ENCODE results near the gene ETF1. TPM values are rescaled to one million over a fixed set of nuclear protein-coding genes. Genes with fewer than 3 reads are reported as not detected.

ETF1 gene
- total RNA-seq, 2 donors from 2014 or later = 106 to 111 TPM

- H3K4me1 Mint-ChIP-seq (ENCODE audit: low read depth) = peaks cover 65% of the 10 kb centered on the region
- peaks cover 27 to 44% of the 10 kb centered on the region in 2 donors for H3K36me3 Mint-ChIP-seq (ENCODE audit: insufficient read depth in 2 of 2)
Measured at GRCh38 chr5:138573223-138573622, 30.2 kb upstream of the ETF1 start.

GRCh38 chr5:138570871-138571270 lies 27.8 kb upstream of the ETF1 start:
- Mint-ChIP-seq H3K9me3 (peaks cover 0 to under 1% of the 10 kb centered on the region in 2 donors), H3K4me3 (peak overlapping the region in 1 of 2 donors; percentile 47), H3K27me3 (ENCODE audit: low read depth) (no peaks in the 10 kb centered on the region), H3K4me1 (ENCODE audit: low read depth) (peaks cover 82% of the 10 kb centered on the region), H3K27ac (peak overlapping the region; percentile 60), H3K36me3 (ENCODE audit: insufficient read depth in 2 of 2) (peaks cover 30 to 63% of the 10 kb centered on the region in 2 donors)
- ATAC-seq (replicated peaks in 1 of 2) = no peak
- no peak for DNase-seq

More at GRCh38 chr5:138573223-138573622, 30.2 kb upstream of the ETF1 start:
- H3K9me3 Mint-ChIP-seq = peaks cover 0 to 1% of the 10 kb centered on the region in 2 donors
- H3K27me3 Mint-ChIP-seq (ENCODE audit: low read depth) = no peaks in the 10 kb centered on the region
- H3K4me3 Mint-ChIP-seq = peak overlapping the region; percentile 94 to 97
- H3K27ac Mint-ChIP-seq = peak overlapping the region; percentile 98
- DNase-seq = no peak
- no peak for ATAC-seq (replicated peaks in 1 of 2)

DNA sequence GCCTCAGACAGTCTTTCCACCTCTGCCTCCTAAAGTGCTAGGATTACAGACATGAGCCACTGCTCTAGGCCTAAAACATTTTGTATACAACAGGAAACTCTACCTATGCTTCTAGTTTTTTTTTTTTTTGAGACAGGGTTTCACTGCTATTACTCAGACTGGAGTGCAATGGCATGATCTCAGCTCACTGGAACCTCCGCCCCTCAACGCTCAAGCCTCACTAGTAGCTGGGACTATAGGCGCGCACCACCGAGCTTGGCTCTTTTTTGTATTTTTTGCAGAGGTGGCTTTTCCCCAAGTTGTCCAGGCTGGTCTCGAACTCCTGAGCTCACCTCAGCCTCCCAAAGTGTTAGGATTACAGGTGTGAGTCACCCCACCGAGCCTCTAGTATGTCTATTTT lies 26.7 kb upstream of the ETF1 start:
- Mint-ChIP-seq H3K36me3 (ENCODE audit: insufficient read depth in 2 of 2) (peaks cover 28 to 71% of the 10 kb centered on the region in 2 donors), H3K4me1 (ENCODE audit: low read depth) (peaks cover 86% of the 10 kb centered on the region), H3K27ac (peak overlapping the region; percentile 28), H3K9me3 (no peaks in the 10 kb centered on the region), H3K27me3 (ENCODE audit: low read depth) (no peaks in the 10 kb centered on the region), H3K4me3 (peak overlapping the region in 1 of 2 donors; percentile 22)
- ATAC-seq (replicated peaks in 1 of 2) (peak; percentile 51 to 54), DNase-seq (peak in 1 of 2 donors; percentile 45)

DNA sequence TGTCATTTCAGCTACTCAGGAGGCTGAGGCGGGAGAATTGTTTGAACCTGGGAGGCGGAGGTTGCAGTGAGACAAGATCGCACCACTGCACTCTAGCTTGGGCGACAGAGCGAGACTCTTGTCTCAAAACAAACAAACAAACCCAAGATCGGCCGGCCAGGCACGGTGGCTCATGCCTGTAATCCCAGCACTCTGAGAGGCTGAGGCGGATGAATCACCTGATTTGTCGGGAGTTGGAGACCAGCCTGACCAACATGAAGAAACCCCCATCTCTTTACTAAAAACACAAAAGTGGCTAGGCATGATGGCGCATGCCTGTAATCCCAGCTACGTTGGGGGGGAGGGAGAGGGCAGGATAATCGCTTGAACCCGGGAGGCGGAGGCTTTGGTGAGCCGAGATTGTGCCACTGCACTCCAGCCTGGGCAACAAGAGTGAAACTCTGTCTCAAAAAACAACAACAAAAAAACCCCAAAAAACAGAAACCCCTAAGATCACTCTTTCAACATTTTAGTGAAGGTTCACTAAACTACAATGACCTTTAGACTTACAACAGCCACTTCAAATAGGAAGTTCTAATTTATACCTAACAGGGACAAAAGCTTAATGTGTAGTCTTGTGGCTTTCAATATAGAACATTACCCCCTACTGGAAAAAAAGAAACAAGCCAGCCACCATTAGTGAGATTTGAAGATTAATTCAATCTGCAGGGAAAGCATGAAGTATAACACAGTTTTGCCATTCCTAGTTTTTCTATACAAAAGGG lies 25.2 kb upstream of the ETF1 start:
- Mint-ChIP-seq H3K9me3 (no peaks in the 10 kb centered on the region), H3K4me3 (peak overlapping the region in 1 of 2 donors; percentile 9), H3K36me3 (ENCODE audit: insufficient read depth in 2 of 2) (peaks cover 25 to 62% of the 10 kb centered on the region in 2 donors), H3K27ac (peak overlapping the region; percentile 85), H3K27me3 (ENCODE audit: low read depth) (no peaks in the 10 kb centered on the region), H3K4me1 (ENCODE audit: low read depth) (peaks cover 81% of the 10 kb centered on the region)
- ATAC-seq (replicated peaks in 1 of 2) = no peak
- no peak for DNase-seq

GRCh38 chr5:138566792-138567191 lies 23.8 kb upstream of the ETF1 start:
- Mint-ChIP-seq H3K4me1 (ENCODE audit: low read depth) (peaks cover 67% of the 10 kb centered on the region), H3K9me3 (no peaks in the 10 kb centered on the region), H3K4me3 (peak overlapping the region in 1 of 2 donors; percentile 54), H3K36me3 (ENCODE audit: insufficient read depth in 2 of 2) (peaks cover 20 to 57% of the 10 kb centered on the region in 2 donors), H3K27ac (peak overlapping the region; percentile 85), H3K27me3 (ENCODE audit: low read depth) (no peaks in the 10 kb centered on the region)
- no peak for ATAC-seq (replicated peaks in 1 of 2)
- no peak for DNase-seq

- Mint-ChIP-seq H3K4me3 (peak overlapping the region in 1 of 2 donors; percentile 40), H3K4me1 (ENCODE audit: low read depth) (peaks cover 63% of the 10 kb centered on the region), H3K36me3 (ENCODE audit: insufficient read depth in 2 of 2) (peaks cover 19 to 68% of the 10 kb centered on the region in 2 donors), H3K27ac (peak overlapping the region; percentile 52), H3K9me3 (no peaks in the 10 kb centered on the region), H3K27me3 (ENCODE audit: low read depth) (no peaks in the 10 kb centered on the region)
- DNase-seq = no peak
- peak; percentile 49 to 80 for ATAC-seq (replicated peaks in 1 of 2)
Measured at GRCh38 chr5:138565100-138565821, 22.2 kb upstream of the ETF1 start.

- no peak for ATAC-seq (replicated peaks in 1 of 2)
- peaks cover 54% of the 10 kb centered on the region for H3K4me1 Mint-ChIP-seq (ENCODE audit: low read depth)
Measured at GRCh38 chr5:138564242-138564641, 21.2 kb upstream of the ETF1 start.

DNA sequence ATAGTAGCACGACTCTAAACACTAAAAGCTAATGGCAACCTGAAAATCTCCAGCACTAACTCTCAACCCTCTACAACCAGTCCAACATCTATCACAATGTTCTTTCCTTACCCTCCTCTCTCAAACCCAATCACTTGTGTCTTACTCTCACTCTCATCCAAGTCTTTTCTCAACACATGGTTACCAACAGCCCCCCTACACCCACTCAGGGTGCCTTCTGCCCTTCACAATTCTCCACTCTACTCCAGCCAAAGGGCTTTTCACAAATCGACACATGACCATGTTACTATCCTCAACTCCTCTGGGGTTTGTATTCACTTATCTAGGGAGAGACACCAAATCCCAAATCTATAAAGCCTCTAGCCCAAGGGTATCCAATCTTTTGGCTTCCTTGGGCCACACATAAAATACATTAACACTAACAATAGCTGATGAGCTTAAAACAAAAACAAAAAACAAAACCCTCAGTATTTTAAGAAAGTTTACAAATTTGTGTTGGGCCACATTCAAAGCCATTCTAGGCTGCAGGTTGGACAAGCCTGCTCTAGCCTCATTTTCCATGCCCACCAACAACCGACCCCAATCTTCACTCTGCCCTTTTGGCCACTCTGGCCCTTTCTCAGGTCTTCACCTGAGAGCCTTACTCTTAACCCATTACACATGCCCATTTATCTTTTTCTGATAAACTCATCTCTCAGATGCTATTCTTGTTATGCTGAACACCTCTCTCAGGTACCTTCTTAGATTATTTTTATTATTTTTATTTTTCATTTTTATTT lies 20.5 kb upstream of the ETF1 start:
- no peak for DNase-seq
- H3K4me1 Mint-ChIP-seq (ENCODE audit: low read depth) = peaks cover 47% of the 10 kb centered on the region
- no peaks in the 10 kb centered on the region for H3K9me3 Mint-ChIP-seq
- H3K27me3 Mint-ChIP-seq (ENCODE audit: low read depth) = no peaks in the 10 kb centered on the region
- peak overlapping the region; percentile 29 for H3K27ac Mint-ChIP-seq
- peaks cover 23 to 74% of the 10 kb centered on the region in 2 donors for H3K36me3 Mint-ChIP-seq (ENCODE audit: insufficient read depth in 2 of 2)
- ATAC-seq (replicated peaks in 1 of 2) = no peak
- H3K4me3 Mint-ChIP-seq = no peak overlapping the region

More at GRCh38 chr5:138564242-138564641, 21.2 kb upstream of the ETF1 start:
- DNase-seq = no peak
- Mint-ChIP-seq H3K9me3 (no peaks in the 10 kb centered on the region), H3K4me3 (no peak overlapping the region), H3K27me3 (ENCODE audit: low read depth) (no peaks in the 10 kb centered on the region), H3K27ac (no peak overlapping the region), H3K36me3 (ENCODE audit: insufficient read depth in 2 of 2) (peaks cover 22 to 74% of the 10 kb centered on the region in 2 donors)

DNA sequence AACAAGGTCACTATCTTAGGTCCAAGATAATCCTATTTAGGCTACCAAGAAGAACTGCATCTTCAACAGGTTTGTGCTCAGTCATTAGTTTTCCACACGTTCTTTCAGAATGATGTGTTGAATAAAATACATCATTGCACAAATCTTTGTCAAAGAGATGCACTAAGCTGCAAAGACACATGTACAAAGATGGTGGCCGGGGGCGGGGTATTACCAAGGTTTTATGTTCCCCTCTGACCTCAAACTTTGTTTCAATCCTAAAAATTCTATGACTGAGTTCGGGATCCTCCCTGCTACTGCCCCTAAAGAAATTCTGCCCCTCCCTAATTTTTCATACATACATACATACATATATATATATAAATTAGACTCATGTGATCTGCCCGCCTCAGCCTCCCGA lies 17.9 kb upstream of the ETF1 start:
- H3K27me3 Mint-ChIP-seq (ENCODE audit: low read depth) = no peaks in the 10 kb centered on the region
- DNase-seq = no peak
- H3K36me3 Mint-ChIP-seq (ENCODE audit: insufficient read depth in 2 of 2) = peaks cover 27 to 73% of the 10 kb centered on the region in 2 donors
- no peak overlapping the region for H3K4me3 Mint-ChIP-seq
- ATAC-seq (replicated peaks in 1 of 2) = no peak
- H3K9me3 Mint-ChIP-seq = no peaks in the 10 kb centered on the region
- H3K27ac Mint-ChIP-seq = peak overlapping the region; percentile 25
- peaks cover 22% of the 10 kb centered on the region for H3K4me1 Mint-ChIP-seq (ENCODE audit: low read depth)

- Mint-ChIP-seq H3K27me3 (ENCODE audit: low read depth) (no peaks in the 10 kb centered on the region), H3K4me3 (no peak overlapping the region), H3K4me1 (ENCODE audit: low read depth) (peaks cover 13% of the 10 kb centered on the region), H3K9me3 (no peaks in the 10 kb centered on the region), H3K36me3 (ENCODE audit: insufficient read depth in 2 of 2) (peaks cover 25 to 66% of the 10 kb centered on the region in 2 donors), H3K27ac (peak overlapping the region; percentile 25)
- ATAC-seq (replicated peaks in 1 of 2) = no peak
- DNase-seq = no peak
Measured at GRCh38 chr5:138559937-138560336, 16.9 kb upstream of the ETF1 start.

- Mint-ChIP-seq H3K4me1 (ENCODE audit: low read depth) (peaks cover 7% of the 10 kb centered on the region), H3K4me3 (no peak overlapping the region), H3K27me3 (ENCODE audit: low read depth) (no peaks in the 10 kb centered on the region), H3K27ac (peak overlapping the region; percentile 2), H3K36me3 (ENCODE audit: insufficient read depth in 2 of 2) (peaks cover 20 to 66% of the 10 kb centered on the region in 2 donors), H3K9me3 (no peaks in the 10 kb centered on the region)
- DNase-seq (no peak), ATAC-seq (replicated peaks in 1 of 2) (no peak)
Measured at GRCh38 chr5:138557677-138558076, 14.6 kb upstream of the ETF1 start.

DNA sequence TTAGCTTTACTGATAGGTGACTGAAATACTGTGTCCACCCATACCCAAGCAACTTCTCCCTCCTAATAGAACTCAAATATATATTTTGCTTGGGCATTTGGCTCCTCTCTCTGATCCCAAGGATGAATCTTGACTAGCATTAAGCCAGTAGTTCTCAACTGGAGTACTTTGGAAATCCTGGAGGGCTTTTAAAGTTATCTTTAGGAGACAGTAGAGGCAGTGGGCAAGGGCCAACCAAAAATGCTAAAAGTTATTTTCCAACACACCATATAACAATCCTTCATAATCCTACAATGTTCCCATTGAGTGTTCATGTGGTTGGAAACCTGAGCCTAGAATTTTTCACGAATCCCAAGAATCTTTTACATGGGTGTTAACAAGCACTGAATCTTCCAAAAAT lies 11.1 kb upstream of the ETF1 start:
- H3K36me3 Mint-ChIP-seq (ENCODE audit: insufficient read depth in 2 of 2) = peaks cover 12 to 45% of the 10 kb centered on the region in 2 donors
- no peak for DNase-seq
- H3K9me3 Mint-ChIP-seq = no peaks in the 10 kb centered on the region
- peak overlapping the region; percentile 56 for H3K27ac Mint-ChIP-seq
- H3K4me3 Mint-ChIP-seq = no peak overlapping the region
- peaks cover 15% of the 10 kb centered on the region for H3K4me1 Mint-ChIP-seq (ENCODE audit: low read depth)
- no peak for ATAC-seq (replicated peaks in 1 of 2)
- no peaks in the 10 kb centered on the region for H3K27me3 Mint-ChIP-seq (ENCODE audit: low read depth)
